ENCODE results near the gene ZNF426. TPM values are rescaled to one million over a fixed set of nuclear protein-coding genes. Genes with fewer than 3 reads are reported as not detected.
A peak's percentile ranks its signal among the peaks of the same experiment; 100 is the strongest.

ZNF426 gene
- total and polyA plus RNA-seq, 2 of the 13 experiments (the other 11 are each of a cell fraction or from before 2014, with no cell fraction given): 3.8 to 14.9 TPM

- TF ChIP-seq, protein P1, sequence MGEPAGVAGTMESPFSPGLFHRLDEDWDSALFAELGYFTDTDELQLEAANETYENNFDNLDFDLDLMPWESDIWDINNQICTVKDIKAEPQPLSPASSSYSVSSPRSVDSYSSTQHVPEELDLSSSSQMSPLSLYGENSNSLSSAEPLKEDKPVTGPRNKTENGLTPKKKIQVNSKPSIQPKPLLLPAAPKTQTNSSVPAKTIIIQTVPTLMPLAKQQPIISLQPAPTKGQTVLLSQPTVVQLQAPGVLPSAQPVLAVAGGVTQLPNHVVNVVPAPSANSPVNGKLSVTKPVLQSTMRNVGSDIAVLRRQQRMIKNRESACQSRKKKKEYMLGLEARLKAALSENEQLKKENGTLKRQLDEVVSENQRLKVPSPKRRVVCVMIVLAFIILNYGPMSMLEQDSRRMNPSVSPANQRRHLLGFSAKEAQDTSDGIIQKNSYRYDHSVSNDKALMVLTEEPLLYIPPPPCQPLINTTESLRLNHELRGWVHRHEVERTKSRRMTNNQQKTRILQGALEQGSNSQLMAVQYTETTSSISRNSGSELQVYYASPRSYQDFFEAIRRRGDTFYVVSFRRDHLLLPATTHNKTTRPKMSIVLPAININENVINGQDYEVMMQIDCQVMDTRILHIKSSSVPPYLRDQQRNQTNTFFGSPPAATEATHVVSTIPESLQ (CRISPR knock-in tag; conservative IDR thresholded peaks at IDR 0.05): no peak
- TF ChIP-seq ZKSCAN8 (CRISPR knock-in tag; IDR thresholded peaks at IDR 0.05; ENCODE audit: borderline replicate concordance): no peak
- TF ChIP-seq ZKSCAN1 (IDR thresholded peaks at IDR 0.05; ENCODE audit: low read length): no peak
- peak; percentile 99 for TF ChIP-seq ZFY (CRISPR knock-in tag; IDR thresholded peaks at IDR 0.05)
- TF ChIP-seq CSRNP1 (CRISPR knock-in tag; IDR thresholded peaks at IDR 0.05): no peak; the same call in 1 of the 2 replicates
- TF ChIP-seq, protein P2, sequence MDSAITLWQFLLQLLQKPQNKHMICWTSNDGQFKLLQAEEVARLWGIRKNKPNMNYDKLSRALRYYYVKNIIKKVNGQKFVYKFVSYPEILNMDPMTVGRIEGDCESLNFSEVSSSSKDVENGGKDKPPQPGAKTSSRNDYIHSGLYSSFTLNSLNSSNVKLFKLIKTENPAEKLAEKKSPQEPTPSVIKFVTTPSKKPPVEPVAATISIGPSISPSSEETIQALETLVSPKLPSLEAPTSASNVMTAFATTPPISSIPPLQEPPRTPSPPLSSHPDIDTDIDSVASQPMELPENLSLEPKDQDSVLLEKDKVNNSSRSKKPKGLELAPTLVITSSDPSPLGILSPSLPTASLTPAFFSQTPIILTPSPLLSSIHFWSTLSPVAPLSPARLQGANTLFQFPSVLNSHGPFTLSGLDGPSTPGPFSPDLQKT (CRISPR knock-in tag; IDR thresholded peaks at IDR 0.05; ENCODE audit: borderline replicate concordance): no peak
- no peak; the same call in 1 of the 2 replicates for TF ChIP-seq FUBP1 (CRISPR knock-in tag; IDR thresholded peaks at IDR 0.05; ENCODE audit: borderline replicate concordance)
- peak; percentile 25; the same call in 1 of the 2 replicates for TF ChIP-seq ZNF782 (CRISPR knock-in tag; IDR thresholded peaks at IDR 0.05; ENCODE audit: borderline replicate concordance)
- peak; percentile 68 for TF ChIP-seq HDAC2 (CRISPR knock-in tag; IDR thresholded peaks at IDR 0.05)
- peak; percentile 48 for TF ChIP-seq TEAD3 (CRISPR knock-in tag; optimal IDR thresholded peaks at IDR 0.05; ENCODE audit: borderline replicate concordance)
- peak; percentile 82; the same call in 1 of the 2 replicates for TF ChIP-seq NFKB2 (CRISPR knock-in tag; IDR thresholded peaks at IDR 0.05; ENCODE audit: borderline replicate concordance)
- TF ChIP-seq ZNF143 (CRISPR knock-in tag; IDR thresholded peaks at IDR 0.05): 0 out of 2 replicates have a peak, but pooled peaks have one; percentile 41
- no peak for TF ChIP-seq KLF15 (CRISPR knock-in tag; IDR thresholded peaks at IDR 0.05; ENCODE audit: borderline replicate concordance)
- 0 out of 2 replicates have a peak, but pooled peaks have one; percentile 79 for TF ChIP-seq ZFP37 (CRISPR knock-in tag; IDR thresholded peaks at IDR 0.05; ENCODE audit: borderline replicate concordance)
- TF ChIP-seq NFKBIZ (CRISPR knock-in tag; IDR thresholded peaks at IDR 0.05): peak; percentile 67; the same call in 1 of the 2 replicates
- TF ChIP-seq, protein P3, sequence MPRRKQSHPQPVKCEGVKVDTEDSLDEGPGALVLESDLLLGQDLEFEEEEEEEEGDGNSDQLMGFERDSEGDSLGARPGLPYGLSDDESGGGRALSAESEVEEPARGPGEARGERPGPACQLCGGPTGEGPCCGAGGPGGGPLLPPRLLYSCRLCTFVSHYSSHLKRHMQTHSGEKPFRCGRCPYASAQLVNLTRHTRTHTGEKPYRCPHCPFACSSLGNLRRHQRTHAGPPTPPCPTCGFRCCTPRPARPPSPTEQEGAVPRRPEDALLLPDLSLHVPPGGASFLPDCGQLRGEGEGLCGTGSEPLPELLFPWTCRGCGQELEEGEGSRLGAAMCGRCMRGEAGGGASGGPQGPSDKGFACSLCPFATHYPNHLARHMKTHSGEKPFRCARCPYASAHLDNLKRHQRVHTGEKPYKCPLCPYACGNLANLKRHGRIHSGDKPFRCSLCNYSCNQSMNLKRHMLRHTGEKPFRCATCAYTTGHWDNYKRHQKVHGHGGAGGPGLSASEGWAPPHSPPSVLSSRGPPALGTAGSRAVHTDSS (CRISPR knock-in tag; conservative IDR thresholded peaks at IDR 0.05): no peak
- TF ChIP-seq GLI4 (CRISPR knock-in tag; IDR thresholded peaks at IDR 0.05; ENCODE audit: borderline replicate concordance): peak; percentile 93; the same call in 1 of the 2 replicates
- no peak for TF ChIP-seq MATR3 (CRISPR knock-in tag; IDR thresholded peaks at IDR 0.05)
Measured at GRCh38 chr19:9538183-9539058, at the start of gene ZNF426 (continued).
